ENCODE data around the gene THBS3.

THBS3 gene

GRCh38 chr1:155173478-155174323, 34.0 kb downstream of the THBS3 start, which contains the start of gene TRIM46:
TRIM46 (plus strand) TSS chr1:155173849; CDS start chr1:155173967, 118 bp downstream.
- ATAC-seq (ENCODE audit: low read depth) (peak; percentile 22; the same call in 2 of the 3 replicates), DNase-seq (ENCODE audit: low spot score) (peak; percentile 71)
- Histone ChIP-seq H3K27me3 (ENCODE audit: insufficient read depth, poor library complexity, severe bottlenecking) (no peaks in the 10 kb centered on the region), H3K27ac (ENCODE audit: poor library complexity, severe bottlenecking) (peak within 1 kb of the TSS; percentile 61), H3K4me3 (ENCODE audit: severe bottlenecking) (peak within 1 kb of the TSS; percentile 69), H3K9me3 (ENCODE audit: severe bottlenecking) (no peaks in the 10 kb centered on the region), H3K4me1 (ENCODE audit: insufficient read depth, poor library complexity, severe bottlenecking) (no peaks in the 10 kb centered on the region), H3K36me3 (ENCODE audit: low read depth) (peaks cover 32% of the 10 kb centered on the region)
- TF ChIP-seq CTCF (IDR thresholded peaks at IDR 0.05; ENCODE audit: poor library complexity, severe bottlenecking), result peak; percentile 81

- peak within 1 kb of the TSS; percentile 69 for H3K4me3 ChIP-seq (ENCODE audit: severe bottlenecking)
Observed at GRCh38 chr1:155172732-155173477, 34.8 kb downstream of the THBS3 start, which contains the start of gene KRTCAP2. KRTCAP2 (minus strand) TSS chr1:155173304; CDS start chr1:155173224, 80 bp downstream.

GRCh38 chr1:155171836-155172731, 35.6 kb downstream of the THBS3 start:
- ATAC-seq (ENCODE audit: low read depth) (no peak), DNase-seq (ENCODE audit: low spot score) (no peak)
- Histone ChIP-seq H3K9me3 (ENCODE audit: severe bottlenecking) (no peaks in the 10 kb centered on the region), H3K27ac (ENCODE audit: poor library complexity, severe bottlenecking) (peak overlapping the region; percentile 61), H3K27me3 (ENCODE audit: insufficient read depth, poor library complexity, severe bottlenecking) (no peaks in the 10 kb centered on the region), H3K4me3 (ENCODE audit: severe bottlenecking) (peak overlapping the region; percentile 69), H3K4me1 (ENCODE audit: insufficient read depth, poor library complexity, severe bottlenecking) (no peaks in the 10 kb centered on the region), H3K36me3 (ENCODE audit: low read depth) (peaks cover 26% of the 10 kb centered on the region)
- TF ChIP-seq CTCF (IDR thresholded peaks at IDR 0.05; ENCODE audit: poor library complexity, severe bottlenecking), result no peak

More at GRCh38 chr1:155172732-155173477, 34.8 kb downstream of the THBS3 start, which contains the start of gene KRTCAP2:
- Histone ChIP-seq H3K9me3 (ENCODE audit: severe bottlenecking) (no peaks in the 10 kb centered on the region), H3K27ac (ENCODE audit: poor library complexity, severe bottlenecking) (peak within 1 kb of the TSS; percentile 61), H3K36me3 (ENCODE audit: low read depth) (peaks cover 32% of the 10 kb centered on the region), H3K27me3 (ENCODE audit: insufficient read depth, poor library complexity, severe bottlenecking) (no peaks in the 10 kb centered on the region), H3K4me1 (ENCODE audit: insufficient read depth, poor library complexity, severe bottlenecking) (no peaks in the 10 kb centered on the region)
- peak; percentile 68 for ATAC-seq (ENCODE audit: low read depth)
- TF ChIP-seq CTCF (IDR thresholded peaks at IDR 0.05; ENCODE audit: poor library complexity, severe bottlenecking), result peak; percentile 97
- DNase-seq (ENCODE audit: low spot score), result peak; percentile 94

GRCh38 chr1:155170806-155171205, 36.9 kb downstream of the THBS3 start:
- Histone ChIP-seq H3K4me1 (ENCODE audit: insufficient read depth, poor library complexity, severe bottlenecking) (no peaks in the 10 kb centered on the region), H3K36me3 (ENCODE audit: low read depth) (peaks cover 21% of the 10 kb centered on the region), H3K4me3 (ENCODE audit: severe bottlenecking) (no peak overlapping the region), H3K27ac (ENCODE audit: poor library complexity, severe bottlenecking) (no peak overlapping the region), H3K27me3 (ENCODE audit: insufficient read depth, poor library complexity, severe bottlenecking) (no peaks in the 10 kb centered on the region), H3K9me3 (ENCODE audit: severe bottlenecking) (no peaks in the 10 kb centered on the region)
- no peak for ATAC-seq (ENCODE audit: low read depth)
- DNase-seq (ENCODE audit: low spot score), result no peak
- TF ChIP-seq CTCF (IDR thresholded peaks at IDR 0.05; ENCODE audit: poor library complexity, severe bottlenecking), result no peak
